Measurements from ENCODE around the gene EMILIN3. TPM values are rescaled to one million over a fixed set of nuclear protein-coding genes. Genes with fewer than 3 reads are reported as not detected.

Gene EMILIN3
- total and polyA plus RNA-seq, 2 donors (not counting 3 experiments of a cell fraction or from before 2014, with no cell fraction given): 0.15 TPM; not detected in 1

- H3K27me3 ChIP-seq (ENCODE audit: control insufficient read depth in 2 of 2, insufficient read depth in 2 of 2, low read length in 2 of 2): no peaks in the 10 kb centered on the region
- H3K9ac ChIP-seq (replicated peaks; ENCODE audit: extremely low read depth, insufficient read depth, low read length): no peak overlapping the region
- H4K20me1 ChIP-seq (replicated peaks; ENCODE audit: control insufficient read depth, extremely low read depth, insufficient read depth, low read length): no peaks in the 10 kb centered on the region
- H3K4me1 ChIP-seq (ENCODE audit: control insufficient read depth, extremely low read depth, insufficient read depth, low read length): peaks cover 8% of the 10 kb centered on the region
- DNase-seq (ENCODE audit: low read depth, low spot score) (no peak), FAIRE-seq (no peak)
- H3K79me2 ChIP-seq (ENCODE audit: control insufficient read depth, insufficient read depth, low read length): no peaks in the 10 kb centered on the region
- H2AFZ ChIP-seq (ENCODE audit: low read depth, low read length): no peak overlapping the region
- TF ChIP-seq, protein P1, sequence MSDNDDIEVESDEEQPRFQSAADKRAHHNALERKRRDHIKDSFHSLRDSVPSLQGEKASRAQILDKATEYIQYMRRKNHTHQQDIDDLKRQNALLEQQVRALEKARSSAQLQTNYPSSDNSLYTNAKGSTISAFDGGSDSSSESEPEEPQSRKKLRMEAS (IDR thresholded peaks at IDR 0.05; ENCODE audit: insufficient read depth, insufficient read length): no peak
- TF ChIP-seq EZH2 (IDR thresholded peaks at IDR 0.05; ENCODE audit: borderline replicate concordance, low read depth, low read length, severe bottlenecking): no peak
- TF ChIP-seq MYC (IDR thresholded peaks at IDR 0.05; ENCODE audit: low read depth, low read length): no peak
- TF ChIP-seq GATA2 (IDR thresholded peaks at IDR 0.05; ENCODE audit: insufficient read depth, insufficient read length, low read depth, low read length): no peak
- no peak for TF ChIP-seq POLR2A (IDR thresholded peaks at IDR 0.05; ENCODE audit: low read depth, low read length)
- no peak for TF ChIP-seq JUN (IDR thresholded peaks at IDR 0.05; ENCODE audit: borderline replicate concordance, insufficient read depth, insufficient read length, low read depth)
- no peak for TF ChIP-seq CTCF (IDR thresholded peaks at IDR 0.05; ENCODE audit: extremely low read depth in 1 of 2, insufficient read depth in 1 of 2, low read depth in 1 of 2, low read length in 2 of 2)
- no peak for TF ChIP-seq POLR2AphosphoS5 (IDR thresholded peaks at IDR 0.05; ENCODE audit: insufficient read depth, low read depth, low read length)
- no peak for TF ChIP-seq FOS (IDR thresholded peaks at IDR 0.05; ENCODE audit: borderline replicate concordance, insufficient read depth, low read length)
- BruUV-seq (replicated peaks): no TSS peak
- H3K27ac ChIP-seq (ENCODE audit: insufficient read depth, low read depth, low read length): no peak overlapping the region
- dilution Hi-C loops (cut with MboI; ENCODE audit: extremely low pct_ligation_motif_present, low sequenced_read_pairs) (no loop called here), intact Hi-C loops (cut with micrococcal nuclease) (no loop called here)
- H3K4me2 ChIP-seq (ENCODE audit: insufficient read depth, low read length): no peak overlapping the region
- H3K9me3 ChIP-seq (replicated peaks; ENCODE audit: control insufficient read depth, insufficient read depth, low read length): no peaks in the 10 kb centered on the region
- no peaks in the 10 kb centered on the region for H3K36me3 ChIP-seq (ENCODE audit: control insufficient read depth in 2 of 2, extremely low read depth in 1 of 2, insufficient read depth in 2 of 2, low read length in 2 of 2)
- CTCF ChIA-PET: interaction anchor here (0.9 to 8.5 kb wide), 5 partner anchors 67 to 209 kb away, joined by 3 to 295 read pairs (median 3); no protein-coding TSS in a partner anchor
- no peaks in the 10 kb centered on the region for H3K9me1 ChIP-seq (replicated peaks; ENCODE audit: control insufficient read depth, extremely low read depth, insufficient read depth, low read length)
- POLR2A ChIA-PET: no interaction called here
- no peak overlapping the region for H3K4me3 ChIP-seq (replicated peaks in 1 of 3; ENCODE audit: insufficient read depth in 1 of 3, low read depth in 1 of 3, low read length in 3 of 3)
Measured at GRCh38 chr20:41344477-41344876, 22.1 kb downstream of the EMILIN3 start.
